Endothelial cell of umbilical vein (primary cell): Measurements from ENCODE around the gene AP4S1. TPM values are rescaled to one million over a fixed set of nuclear protein-coding genes. Genes with fewer than 3 reads are reported as not detected.

Source experiments
- BruUV-seq: library from RNA; stranded (reverse); fragments of 400-500 nt; replicated peaks from 2 replicates; lab custom pipeline; 2021; lab: Mats Ljungman, UMichigan
- CTCF ChIA-PET: fragments of 300-600, 350-600 bp; sonication (Branson Sonifier 250); formaldehyde crosslinking; loops from one replicate; lab custom pipeline; 2021; ENCODE audit warnings: antibody characterized with exemption, inconsistent platforms; lab: Charles Lee
- POLR2A ChIA-PET: fragments of 300-600, 350-600 bp; sonication (Branson Sonifier 250); formaldehyde crosslinking; loops from one replicate; lab custom pipeline; 2021; ENCODE audit warnings: antibody characterized with exemption, inconsistent platforms; lab: Charles Lee
- DNase-seq: peaks from one replicate; pipeline ENCODE4 v3.0.0-alpha.2; 2011; ENCODE audit warnings: low read depth, low spot score
- FAIRE-seq: peaks from 2 replicates; lab custom pipeline; 2011; peaks lifted over from hg19 to GRCh38; lab: Jason Lieb, UNC
- H2AFZ ChIP-seq: 2 replicates; pipeline ENCODE4 v1.6.0; 2012; ENCODE audit warnings: low read depth, low read length, control low read depth, inconsistent platforms
- H3K27ac ChIP-seq: 2 replicates; pipeline ENCODE4 v1.5.1; 2011; ENCODE audit warnings: low read depth, mild to moderate bottlenecking, control low read depth, low read length, moderate library complexity; ENCODE audit not compliant: insufficient read depth
- H3K27me3 ChIP-seq, 2 experiments: 2 replicates each; pipeline versions ENCODE4 v1.6.0 to v1.6.1; 2011; ENCODE audit warnings: low read length in 2 of 2, mixed read lengths in 1 of 2; ENCODE audit not compliant: control insufficient read depth in 2 of 2, insufficient read depth in 2 of 2
- H3K36me3 ChIP-seq, 2 experiments: 2 replicates in 1 of 2; 3 replicates in 1 of 2; pipeline ENCODE4 v1.5.1; 2011; ENCODE audit warnings: low read length in 2 of 2, mild to moderate bottlenecking in 1 of 2, moderate library complexity in 1 of 2; ENCODE audit not compliant: control insufficient read depth in 2 of 2, insufficient read depth in 2 of 2; ENCODE audit errors: extremely low read depth in 1 of 2
- H3K4me1 ChIP-seq: 3 replicates; pipeline ENCODE4 v1.5.1; 2011; ENCODE audit warnings: mild to moderate bottlenecking, low read length; ENCODE audit not compliant: control insufficient read depth, insufficient read depth; ENCODE audit errors: extremely low read depth
- H3K4me2 ChIP-seq: 2 replicates; pipeline ENCODE4 v1.6.1; 2011; ENCODE audit warnings: low read length, control low read depth, mixed read lengths; ENCODE audit not compliant: insufficient read depth
- H3K4me3 ChIP-seq, 3 experiments: fragments of 200-600 bp in 1 of 3; sonication (generic), shearing (Covaris generic) in 1 of 3; replicated peaks in 1 of 3; 2 replicates each; pipeline ENCODE4 v1.5.1; 2011 to 2016; ENCODE audit warnings: control low read depth in 3 of 3, low read length in 3 of 3, mild to moderate bottlenecking in 2 of 3, inconsistent platforms in 1 of 3, low read depth in 1 of 3, moderate library complexity in 1 of 3; ENCODE audit not compliant: insufficient read depth in 1 of 3
- H3K79me2 ChIP-seq: 2 replicates; pipeline ENCODE4 v1.6.0; 2012; ENCODE audit warnings: low read length, inconsistent platforms; ENCODE audit not compliant: control insufficient read depth, insufficient read depth
- H3K9ac ChIP-seq: replicated peaks from 2 replicates; pipeline ENCODE3; 2011; ENCODE audit warnings: low read length, control low read depth; ENCODE audit not compliant: insufficient read depth; ENCODE audit errors: extremely low read depth
- H3K9me1 ChIP-seq: replicated peaks from 3 replicates; pipeline ENCODE4 v1.6.0; 2011; ENCODE audit warnings: mild to moderate bottlenecking, low read length; ENCODE audit not compliant: control insufficient read depth, insufficient read depth; ENCODE audit errors: extremely low read depth
- H3K9me3 ChIP-seq: replicated peaks from 2 replicates; pipeline ENCODE4 v1.5.1; 2012; ENCODE audit warnings: low read length, inconsistent platforms; ENCODE audit not compliant: control insufficient read depth, insufficient read depth
- H4K20me1 ChIP-seq: replicated peaks from 2 replicates; pipeline ENCODE3; 2011; ENCODE audit warnings: mild to moderate bottlenecking, low read length; ENCODE audit not compliant: control insufficient read depth, insufficient read depth; ENCODE audit errors: extremely low read depth
- CTCF ChIP-seq, 2 donors: IDR thresholded peaks; 1 replicate in 1 of 2; 2 replicates in 1 of 2; pipeline ENCODE4 v1.5.1; 2011; ENCODE audit warnings: low read length in 2 of 2, mild to moderate bottlenecking in 2 of 2, moderate library complexity in 2 of 2, control low read depth in 1 of 2, inconsistent platforms in 1 of 2, low read depth in 1 of 2; ENCODE audit not compliant: insufficient read depth in 1 of 2; ENCODE audit errors: extremely low read depth in 1 of 2
- EZH2 ChIP-seq: IDR thresholded peaks from 2 replicates; pipeline ENCODE4 v1.6.1; 2012; ENCODE audit warnings: borderline replicate concordance, low read depth, mild to moderate bottlenecking, moderate library complexity, low read length, inconsistent platforms; ENCODE audit not compliant: severe bottlenecking
- FOS ChIP-seq: IDR thresholded peaks from 2 replicates; pipeline ENCODE4 v1.6.1; 2011; ENCODE audit warnings: mild to moderate bottlenecking, low read length, moderate library complexity, borderline replicate concordance; ENCODE audit not compliant: insufficient read depth
- GATA2 ChIP-seq: IDR thresholded peaks from 2 replicates; pipeline ENCODE4 v1.7.0; 2011; ENCODE audit warnings: low read depth, mild to moderate bottlenecking, moderate library complexity, mixed read lengths, low read length; ENCODE audit not compliant: insufficient read length, insufficient read depth
- JUN ChIP-seq: IDR thresholded peaks from 2 replicates; pipeline ENCODE4 v1.6.1; 2011; ENCODE audit warnings: borderline replicate concordance, low read depth; ENCODE audit not compliant: insufficient read length, insufficient read depth
- MYC ChIP-seq: IDR thresholded peaks from one replicate; pipeline ENCODE4 v1.6.1; 2011; ENCODE audit warnings: mild to moderate bottlenecking, low read depth, low read length
- POLR2A ChIP-seq: IDR thresholded peaks from 2 replicates; pipeline ENCODE4 v1.6.1; 2012; ENCODE audit warnings: low read depth, mild to moderate bottlenecking, control low read depth, low read length
- POLR2AphosphoS5 ChIP-seq: IDR thresholded peaks from 2 replicates; pipeline ENCODE4 v1.6.1; 2012; ENCODE audit warnings: low read depth, mild to moderate bottlenecking, control low read depth, low read length, moderate library complexity; ENCODE audit not compliant: insufficient read depth
- dilution Hi-C: fragments of 300-500 bp; cut with MboI; formaldehyde crosslinking; loops from one replicate; pipeline ENCODE4 v1.15.0; 2019; ENCODE audit warnings: low sequenced_read_pairs; ENCODE audit not compliant: extremely low pct_ligation_motif_present
- intact Hi-C: fragments of 100-400 bp; cut with micrococcal nuclease; formaldehyde crosslinking; loops from one replicate; pipeline ENCODE4 v1.10.0; 2022
- polyA plus RNA-seq, 4 experiments: library from polyadenylated mRNA; depleted of rRNA in 3 of 4; stranded (reverse) in 3 of 4; unstranded in 1 of 4; fragments of >200 nt; gene quantifications; 2 replicates each; pipeline versions ENCODE4 v1.2.1 to v1.2.3, GENCODE V29; 2011 to 2012; ENCODE audit warnings: missing spikeins in 1 of 4
- total RNA-seq: library from RNA; stranded (reverse); gene quantifications from 2 replicates; pipeline ENCODE4 v1.2.3, GENCODE V29; 2021
- TF ChIP-seq, protein P1 (sequence below): IDR thresholded peaks from 2 replicates; pipeline ENCODE4 v1.6.1; 2011; ENCODE audit not compliant: insufficient read depth, insufficient read length

Gene AP4S1
- total and polyA plus RNA-seq, 2 donors (not counting 3 experiments of a cell fraction or from before 2014, with no cell fraction given) = 2.8 to 7.2 TPM

DNA sequence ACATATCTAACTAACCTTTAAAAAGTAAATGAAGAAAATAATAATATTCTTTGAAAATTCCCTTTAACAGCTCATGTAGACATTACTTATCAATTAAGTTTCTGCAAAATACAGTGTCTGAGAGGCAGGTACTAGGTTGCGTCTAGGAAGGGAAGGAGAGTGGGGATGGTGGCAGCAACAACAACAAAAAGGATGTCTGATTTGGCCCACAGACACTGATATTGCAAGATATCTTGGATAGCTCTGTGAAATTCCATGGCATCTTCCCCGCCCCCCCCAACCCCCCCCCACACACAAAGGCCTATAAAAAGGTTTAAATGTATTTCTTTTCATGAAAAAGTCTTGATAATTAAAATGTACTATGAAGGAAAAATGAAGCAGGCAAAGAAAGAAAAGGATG is 41.6 kb upstream of the AP4S1 start:
- H3K9me3 ChIP-seq = no peaks in the 10 kb centered on the region
- H3K27ac ChIP-seq = no peak overlapping the region
- H3K4me3 ChIP-seq = no peak overlapping the region
- H3K4me2 ChIP-seq = no peak overlapping the region
- H3K9me1 ChIP-seq = no peaks in the 10 kb centered on the region
- ChIA-PET CTCF (interaction anchor here (0.7 to 2.0 kb wide), 3 partner anchors 11 to 1584 kb away, joined by 4 to 7 read pairs (median 6); no protein-coding TSS in a partner anchor), POLR2A (no interaction called here)
- TF ChIP-seq, protein P1, sequence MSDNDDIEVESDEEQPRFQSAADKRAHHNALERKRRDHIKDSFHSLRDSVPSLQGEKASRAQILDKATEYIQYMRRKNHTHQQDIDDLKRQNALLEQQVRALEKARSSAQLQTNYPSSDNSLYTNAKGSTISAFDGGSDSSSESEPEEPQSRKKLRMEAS = no peak
- TF ChIP-seq GATA2 (no peak), FOS (no peak), POLR2AphosphoS5 (no peak), EZH2 (no peak), MYC (no peak), POLR2A (no peak), JUN (no peak), CTCF (IDR thresholded peaks at IDR 0.05; ENCODE audit: extremely low read depth in 1 of 2, insufficient read depth in 1 of 2, low read depth in 1 of 2, low read length in 2 of 2) (no peak)
- peaks cover 68% of the 10 kb centered on the region for H3K79me2 ChIP-seq
- no TSS peak for BruUV-seq
- dilution Hi-C loops = no loop called here
- no peaks in the 10 kb centered on the region for H3K27me3 ChIP-seq
- no peaks in the 10 kb centered on the region for H3K36me3 ChIP-seq
- H3K9ac ChIP-seq = no peak overlapping the region
- FAIRE-seq (no peak), DNase-seq (no peak)
- H4K20me1 ChIP-seq = peaks cover 12% of the 10 kb centered on the region
- H2AFZ ChIP-seq = no peak overlapping the region
- H3K4me1 ChIP-seq = no peaks in the 10 kb centered on the region
- intact Hi-C loops = loop anchor here (5.0 kb wide), 1 partner anchor 43 kb away; the partner anchor contains the start of genes AP4S1 and STRN3
